ENCODE data around the gene STAP1.
"Not testable (repeated sequence)": the region's sequence is repeated elsewhere in the genome, so short reads cannot be mapped to it uniquely, and the experiment has no call there.

STAP1 gene

GRCh38 chr4:67614186-67614585, 55.7 kb downstream of the STAP1 start:
- DNase-seq (ENCODE audit: low read depth, low spot score), result no peak
- H3K9ac ChIP-seq (ENCODE audit: insufficient read length), result no peak overlapping the region
- H3K4me3 ChIP-seq, result no peak overlapping the region
- TF ChIP-seq FOXP2 (optimal IDR thresholded peaks at IDR 0.05; ENCODE audit: control extremely low read depth, extremely low read length, insufficient read depth), result no peak
- no peak for TF ChIP-seq EZH2 (IDR thresholded peaks at IDR 0.05)
- TF ChIP-seq POLR2AphosphoS5 (IDR thresholded peaks at IDR 0.05; ENCODE audit: borderline replicate concordance, low read depth, low read length), result no peak
- H3K36me3 ChIP-seq (ENCODE audit: insufficient read depth, low read length), result peaks cover 28% of the 10 kb centered on the region
- no peak overlapping the region for H3K27ac ChIP-seq
- H3K9me3 ChIP-seq (ENCODE audit: low read depth, low read length), result peaks cover 5% of the 10 kb centered on the region; the same call in 1 of the 2 replicates

DNA sequence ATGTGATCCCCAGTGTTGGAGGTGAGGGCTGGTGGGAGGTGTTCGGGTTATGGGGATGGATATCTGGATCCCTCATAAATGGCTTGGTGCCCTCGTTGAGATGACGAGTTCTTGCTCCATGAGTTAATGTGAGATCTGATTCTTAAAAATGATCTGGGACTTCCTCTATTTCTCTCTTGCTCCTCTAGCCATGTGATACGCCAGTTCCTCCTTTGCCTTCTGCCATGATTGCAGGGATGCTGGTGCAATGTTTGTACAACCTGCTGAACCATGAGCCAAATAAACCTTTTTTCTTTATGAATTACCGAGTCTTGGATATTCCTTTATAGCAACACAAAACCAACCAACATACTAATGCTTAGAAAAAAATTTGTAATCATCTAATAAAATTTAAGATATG, 56.6 kb downstream of the STAP1 start:
- TF ChIP-seq POLR2AphosphoS5 (IDR thresholded peaks at IDR 0.05; ENCODE audit: borderline replicate concordance, low read depth, low read length) (no peak), FOXP2 (optimal IDR thresholded peaks at IDR 0.05; ENCODE audit: control extremely low read depth, extremely low read length, insufficient read depth) (no peak), EZH2 (IDR thresholded peaks at IDR 0.05) (no peak)
- Histone ChIP-seq H3K4me3 (no peak overlapping the region), H3K9ac (ENCODE audit: insufficient read length) (no peak overlapping the region), H3K36me3 (ENCODE audit: insufficient read depth, low read length) (peaks cover 36% of the 10 kb centered on the region), H3K27ac (no peak overlapping the region), H3K9me3 (ENCODE audit: low read depth, low read length) (peaks cover 5% of the 10 kb centered on the region; the same call in 1 of the 2 replicates)
- DNase-seq (ENCODE audit: low read depth, low spot score), result no peak

GRCh38 chr4:67616478-67616877, 58.0 kb downstream of the STAP1 start:
- Histone ChIP-seq H3K27ac (no peak overlapping the region), H3K4me3 (no peak overlapping the region), H3K9ac (ENCODE audit: insufficient read length) (no peak overlapping the region), H3K36me3 (ENCODE audit: insufficient read depth, low read length) (peaks cover 45% of the 10 kb centered on the region), H3K9me3 (ENCODE audit: low read depth, low read length) (no peaks in the 10 kb centered on the region)
- DNase-seq (ENCODE audit: low read depth, low spot score), result no peak
- TF ChIP-seq FOXP2 (optimal IDR thresholded peaks at IDR 0.05; ENCODE audit: control extremely low read depth, extremely low read length, insufficient read depth), result no peak
- no peak for TF ChIP-seq POLR2AphosphoS5 (IDR thresholded peaks at IDR 0.05; ENCODE audit: borderline replicate concordance, low read depth, low read length)
- TF ChIP-seq EZH2 (IDR thresholded peaks at IDR 0.05), result no peak

GRCh38 chr4:67624939-67625338, 66.4 kb downstream of the STAP1 start:
- no peak for DNase-seq (ENCODE audit: low read depth, low spot score)
- no peak for TF ChIP-seq FOXP2 (optimal IDR thresholded peaks at IDR 0.05; ENCODE audit: control extremely low read depth, extremely low read length, insufficient read depth)
- TF ChIP-seq EZH2 (IDR thresholded peaks at IDR 0.05), result no peak
- no peak for TF ChIP-seq POLR2AphosphoS5 (IDR thresholded peaks at IDR 0.05; ENCODE audit: borderline replicate concordance, low read depth, low read length)
- no peaks in the 10 kb centered on the region for H3K9me3 ChIP-seq (ENCODE audit: low read depth, low read length)
- no peak overlapping the region for H3K27ac ChIP-seq
- peaks cover 72% of the 10 kb centered on the region for H3K36me3 ChIP-seq (ENCODE audit: insufficient read depth, low read length)
- H3K4me3 ChIP-seq, result no peak overlapping the region
- H3K9ac ChIP-seq (ENCODE audit: insufficient read length), result no peak overlapping the region

DNA sequence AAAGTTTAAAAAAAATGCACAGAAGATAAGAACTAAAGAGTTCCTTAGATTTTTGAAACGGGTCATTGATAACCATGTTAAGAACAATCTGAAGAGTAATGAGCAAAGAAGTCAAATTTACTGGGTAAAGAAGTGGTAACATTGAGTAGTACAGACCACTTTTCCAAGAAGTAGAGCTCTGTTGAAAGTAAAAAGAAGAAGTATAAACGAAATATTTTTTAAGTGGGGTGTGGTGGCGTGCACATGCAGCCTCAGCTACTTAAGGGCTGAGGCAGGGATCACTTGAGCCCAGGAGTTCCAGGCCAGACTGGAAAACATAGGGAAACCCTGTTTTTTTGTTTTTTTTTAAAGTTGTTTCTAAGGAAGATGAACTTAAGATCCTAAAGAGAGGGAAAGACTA, 74.0 kb downstream of the STAP1 start:
- Histone ChIP-seq H3K9me3 (ENCODE audit: low read depth, low read length) (no peaks in the 10 kb centered on the region), H3K4me3 (no peak overlapping the region), H3K27ac (no peak overlapping the region), H3K9ac (ENCODE audit: insufficient read length) (no peak overlapping the region), H3K36me3 (ENCODE audit: insufficient read depth, low read length) (peaks cover 49% of the 10 kb centered on the region)
- no peak for DNase-seq (ENCODE audit: low read depth, low spot score)
- TF ChIP-seq POLR2AphosphoS5 (IDR thresholded peaks at IDR 0.05; ENCODE audit: borderline replicate concordance, low read depth, low read length) (no peak), FOXP2 (optimal IDR thresholded peaks at IDR 0.05; ENCODE audit: control extremely low read depth, extremely low read length, insufficient read depth) (no peak), EZH2 (IDR thresholded peaks at IDR 0.05) (no peak)

DNA sequence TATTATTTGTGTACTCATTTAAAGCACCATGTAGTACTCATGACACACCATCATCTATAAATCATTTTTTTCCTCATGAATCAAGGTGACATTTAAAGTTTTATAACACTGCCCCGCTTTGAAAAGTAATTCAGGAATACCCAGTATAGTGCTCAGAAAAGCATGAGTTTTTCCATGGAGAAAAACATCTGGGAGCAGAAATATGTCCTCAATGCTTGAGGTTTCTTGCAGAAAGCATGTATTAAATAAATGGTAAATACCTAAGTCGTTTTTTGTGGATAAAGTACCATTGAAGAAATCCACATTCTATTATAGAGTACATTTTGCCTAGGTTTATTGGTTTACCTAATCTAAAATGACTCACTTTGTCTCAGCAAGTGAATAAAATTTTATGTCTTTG, 76.2 kb downstream of the STAP1 start:
- TF ChIP-seq EZH2 (IDR thresholded peaks at IDR 0.05) (no peak), FOXP2 (optimal IDR thresholded peaks at IDR 0.05; ENCODE audit: control extremely low read depth, extremely low read length, insufficient read depth) (no peak), POLR2AphosphoS5 (IDR thresholded peaks at IDR 0.05; ENCODE audit: borderline replicate concordance, low read depth, low read length) (no peak)
- no peak for DNase-seq (ENCODE audit: low read depth, low spot score)
- H3K9me3 ChIP-seq (ENCODE audit: low read depth, low read length), result no peaks in the 10 kb centered on the region
- no peak overlapping the region for H3K4me3 ChIP-seq
- peaks cover 48% of the 10 kb centered on the region for H3K36me3 ChIP-seq (ENCODE audit: insufficient read depth, low read length)
- no peak overlapping the region for H3K27ac ChIP-seq
- no peak overlapping the region for H3K9ac ChIP-seq (ENCODE audit: insufficient read length)

DNA sequence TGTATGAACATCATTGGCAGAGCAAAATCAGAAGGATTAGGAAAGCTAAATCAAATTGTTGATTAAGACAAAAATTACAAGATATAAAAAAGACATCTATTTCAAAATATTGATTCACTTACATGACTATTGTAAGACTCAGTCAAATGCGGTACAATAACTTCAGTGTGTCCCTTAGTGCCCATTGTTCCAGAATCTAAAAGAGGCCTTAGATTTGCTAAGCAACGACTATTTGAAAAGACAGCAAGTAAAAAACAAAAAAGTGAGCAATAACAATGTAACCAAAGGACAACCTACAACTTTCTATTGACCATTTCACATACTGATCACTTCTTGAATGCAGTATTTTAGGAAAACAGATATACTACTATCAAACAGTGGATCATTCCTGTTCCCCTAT, 76.8 kb downstream of the STAP1 start:
- H3K9ac ChIP-seq (ENCODE audit: insufficient read length), result no peak overlapping the region

GRCh38 chr4:67636978-67637377, 78.5 kb downstream of the STAP1 start:
- H3K9me3 ChIP-seq (ENCODE audit: low read depth, low read length); H3K9ac ChIP-seq (ENCODE audit: insufficient read length); DNase-seq (ENCODE audit: low read depth, low spot score); H3K4me3 ChIP-seq; H3K27ac ChIP-seq: not testable (repeated sequence)
- peaks cover 35% of the 10 kb centered on the region for H3K36me3 ChIP-seq (ENCODE audit: insufficient read depth, low read length)

More for the DNA sequence above, 76.8 kb downstream of the STAP1 start:
- Histone ChIP-seq H3K9me3 (ENCODE audit: low read depth, low read length) (no peaks in the 10 kb centered on the region), H3K4me3 (no peak overlapping the region), H3K36me3 (ENCODE audit: insufficient read depth, low read length) (peaks cover 42% of the 10 kb centered on the region), H3K27ac (no peak overlapping the region)
- no peak for DNase-seq (ENCODE audit: low read depth, low spot score)
- TF ChIP-seq FOXP2 (optimal IDR thresholded peaks at IDR 0.05; ENCODE audit: control extremely low read depth, extremely low read length, insufficient read depth), result no peak
- no peak for TF ChIP-seq EZH2 (IDR thresholded peaks at IDR 0.05)
- no peak for TF ChIP-seq POLR2AphosphoS5 (IDR thresholded peaks at IDR 0.05; ENCODE audit: borderline replicate concordance, low read depth, low read length)

- H3K27ac ChIP-seq, result no peak overlapping the region
- no peak overlapping the region for H3K9ac ChIP-seq (ENCODE audit: insufficient read length)
- no peaks in the 10 kb centered on the region for H3K9me3 ChIP-seq (ENCODE audit: low read depth, low read length)
- H3K36me3 ChIP-seq (ENCODE audit: insufficient read depth, low read length), result peaks cover 23% of the 10 kb centered on the region
- no peak overlapping the region for H3K4me3 ChIP-seq
- TF ChIP-seq POLR2AphosphoS5 (IDR thresholded peaks at IDR 0.05; ENCODE audit: borderline replicate concordance, low read depth, low read length) (no peak), EZH2 (IDR thresholded peaks at IDR 0.05) (no peak), FOXP2 (optimal IDR thresholded peaks at IDR 0.05; ENCODE audit: control extremely low read depth, extremely low read length, insufficient read depth) (no peak)
- no peak for DNase-seq (ENCODE audit: low read depth, low spot score)
These were observed 79.6 kb downstream of the STAP1 start for GRCh38 chr4:67638136-67638535.
